ENCODE results near the gene WNT3.

WNT3 gene

GRCh38 chr17:46851029-46851741, 32.7 kb upstream of the WNT3 start, which contains the start of gene WNT9B:
TSS of gene WNT9B (plus strand) at chr17:46851583. CDS start at chr17:46851639, 56 bp downstream.
- Mint-ChIP-seq H3K27ac (no peak within 1 kb of the TSS), H3K4me1 (peaks cover 13% of the 10 kb centered on the region), H3K9me3 (no peaks in the 10 kb centered on the region), H3K36me3 (ENCODE audit: low read depth) (no peaks in the 10 kb centered on the region), H3K4me3 (peak within 1 kb of the TSS; percentile 75), H3K27me3 (ENCODE audit: low read depth, poor library complexity) (peaks cover 98% of the 10 kb centered on the region)
- TF ChIP-seq CTCF (IDR thresholded peaks at IDR 0.05) = no peak
- peak; percentile 70 for DNase-seq

- no peaks in the 10 kb centered on the region for H3K9me3 Mint-ChIP-seq
- H3K27me3 Mint-ChIP-seq (ENCODE audit: low read depth, poor library complexity) = peaks cover 98% of the 10 kb centered on the region
- H3K4me1 Mint-ChIP-seq = peaks cover 13% of the 10 kb centered on the region
- TF ChIP-seq CTCF (IDR thresholded peaks at IDR 0.05) = no peak
- no peak for DNase-seq
- H3K4me3 Mint-ChIP-seq = peak overlapping the region; percentile 73
- no peak overlapping the region for H3K27ac Mint-ChIP-seq
- no peaks in the 10 kb centered on the region for H3K36me3 Mint-ChIP-seq (ENCODE audit: low read depth)
Observed at GRCh38 chr17:46850688-46851028, 32.2 kb upstream of the WNT3 start.

- Mint-ChIP-seq H3K4me1 (peaks cover 13% of the 10 kb centered on the region), H3K27ac (no peak overlapping the region), H3K27me3 (ENCODE audit: low read depth, poor library complexity) (peaks cover 96% of the 10 kb centered on the region), H3K4me3 (no peak overlapping the region), H3K9me3 (peaks cover 2% of the 10 kb centered on the region), H3K36me3 (ENCODE audit: low read depth) (no peaks in the 10 kb centered on the region)
- TF ChIP-seq CTCF (IDR thresholded peaks at IDR 0.05) = no peak
- DNase-seq = no peak
Observed at GRCh38 chr17:46848534-46848933, 30.0 kb upstream of the WNT3 start.

DNA sequence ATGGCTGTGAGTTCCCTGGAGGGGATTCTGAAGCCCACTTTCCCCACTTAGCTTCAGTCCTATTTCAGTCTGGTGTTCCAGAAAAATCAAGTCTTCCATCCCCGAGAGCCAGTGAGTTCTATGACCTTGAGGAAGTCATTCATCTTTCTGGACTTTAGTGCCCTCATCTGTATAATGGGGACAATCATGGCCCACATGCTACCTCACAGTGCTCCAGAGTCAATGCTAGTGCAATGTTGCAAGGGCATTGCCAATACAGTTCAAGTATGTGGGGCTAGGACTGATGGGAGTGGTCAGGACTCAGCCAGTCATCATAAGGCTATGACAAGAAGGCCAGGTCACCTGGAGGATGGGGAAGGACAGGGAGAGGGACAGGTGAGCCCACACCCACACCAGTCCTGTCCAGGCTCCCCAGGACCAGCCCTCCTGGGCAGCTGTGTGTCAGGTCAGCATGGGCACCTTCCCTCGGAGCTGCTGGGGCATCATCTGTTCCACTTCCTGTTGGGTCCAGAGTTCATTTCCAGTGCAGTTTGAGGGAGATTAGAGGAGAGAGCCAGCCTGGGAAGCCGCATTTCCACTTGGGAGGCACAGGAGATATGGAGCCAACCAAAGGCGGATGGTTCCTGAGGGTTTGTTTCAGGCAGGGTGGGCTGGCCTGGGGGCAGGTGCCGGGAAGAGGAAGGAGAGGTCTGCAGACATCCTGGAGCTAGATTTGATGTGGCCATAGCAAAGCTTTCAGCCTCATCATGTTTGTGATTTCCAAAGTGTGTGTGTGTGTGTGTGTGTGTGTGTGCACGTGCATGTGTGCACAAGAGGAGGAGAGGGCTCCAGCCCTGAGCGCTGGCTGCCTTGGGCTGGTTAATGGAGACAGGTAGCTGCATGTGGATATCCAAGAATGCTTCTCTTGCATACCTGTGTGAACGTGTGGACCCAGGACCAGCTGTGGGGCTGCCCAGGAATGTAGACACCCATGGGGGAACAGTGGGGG, 29.0 kb upstream of the WNT3 start:
- peaks cover 10% of the 10 kb centered on the region for H3K4me1 Mint-ChIP-seq
- no peak for DNase-seq
- peaks cover 96% of the 10 kb centered on the region for H3K27me3 Mint-ChIP-seq (ENCODE audit: low read depth, poor library complexity)
- no peak overlapping the region for H3K4me3 Mint-ChIP-seq
- TF ChIP-seq CTCF (IDR thresholded peaks at IDR 0.05) = no peak
- H3K36me3 Mint-ChIP-seq (ENCODE audit: low read depth) = no peaks in the 10 kb centered on the region
- peaks cover 12% of the 10 kb centered on the region for H3K9me3 Mint-ChIP-seq
- H3K27ac Mint-ChIP-seq = no peak overlapping the region

DNA sequence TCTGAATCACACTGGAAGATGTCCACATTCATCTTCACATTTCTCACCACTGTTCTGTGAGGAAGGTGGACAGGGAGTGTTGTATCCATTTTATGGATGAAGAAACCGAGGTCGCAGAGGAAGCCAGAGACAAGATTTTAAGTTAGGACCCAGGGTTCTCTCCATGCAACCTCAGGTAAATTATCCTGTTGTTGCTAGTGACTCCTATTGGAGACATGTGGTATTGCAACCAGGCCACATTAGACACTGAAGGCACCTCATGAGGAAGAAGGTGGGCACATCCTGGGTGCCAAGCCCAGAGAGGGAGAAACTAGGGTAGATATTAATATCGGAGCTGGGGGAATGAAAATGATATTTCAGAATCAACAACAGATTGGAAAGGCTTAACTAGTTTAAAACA, 24.3 kb upstream of the WNT3 start:
- Mint-ChIP-seq H3K9me3 (peaks cover 23% of the 10 kb centered on the region), H3K4me1 (no peaks in the 10 kb centered on the region), H3K27me3 (ENCODE audit: low read depth, poor library complexity) (peaks cover 82% of the 10 kb centered on the region), H3K36me3 (ENCODE audit: low read depth) (no peaks in the 10 kb centered on the region), H3K27ac (no peak overlapping the region), H3K4me3 (no peak overlapping the region)
- DNase-seq = no peak
- peak; percentile 53 for TF ChIP-seq CTCF (IDR thresholded peaks at IDR 0.05)
